Activated CD4-positive, CD25-positive, alpha-beta regulatory T cell (primary cell): ENCODE results near the gene POPDC2.

Experiments used
- DNase-seq, 4 experiments: peaks; one replicate each; lab custom pipeline; 2025; lab: John Stamatoyannopoulos, UW

POPDC2 gene

GRCh38 chr3:119639494-119640350 lies 20.7 kb downstream of the POPDC2 start:
- DNase-seq, result no peak

DNA sequence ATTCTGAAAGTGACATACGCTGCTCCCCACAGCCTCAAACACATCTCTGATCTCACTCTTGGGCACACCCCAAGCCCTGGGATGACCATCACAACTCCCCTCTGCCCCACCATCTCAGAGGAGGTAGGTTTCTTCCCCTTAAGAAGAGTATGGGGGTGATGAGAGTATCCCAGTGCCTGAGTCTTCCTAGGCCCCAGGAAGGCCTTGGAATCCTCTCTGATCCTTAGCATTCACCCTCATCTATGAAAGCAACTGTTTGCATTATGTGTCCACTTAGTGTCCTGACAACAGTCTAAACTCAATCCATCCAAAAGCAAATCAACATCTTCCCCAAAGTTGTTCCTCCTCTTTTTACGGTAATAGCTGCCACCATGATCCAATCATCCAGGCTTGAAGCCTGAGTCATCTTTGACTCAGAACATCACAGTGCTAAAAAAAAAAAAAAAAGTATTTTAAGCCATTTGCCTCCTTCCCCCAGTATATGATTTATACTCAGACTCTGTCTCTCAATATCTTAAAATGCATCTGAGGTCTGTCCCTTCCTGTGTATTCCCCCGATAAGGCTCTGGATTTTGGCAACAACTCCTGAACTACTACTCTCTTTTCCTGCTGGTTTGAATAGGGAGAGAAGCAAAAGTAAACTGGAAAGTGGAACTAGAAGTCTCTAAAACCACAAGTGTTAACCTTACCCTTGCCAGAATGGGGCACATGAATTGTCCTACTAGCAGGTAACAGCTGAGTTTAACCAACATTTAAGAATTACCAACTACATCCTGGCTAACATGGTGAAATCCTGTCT lies 22.5 kb downstream of the POPDC2 start:
- no peak for DNase-seq

- DNase-seq, result no peak
Observed at GRCh38 chr3:119636891-119637611, 23.3 kb downstream of the POPDC2 start.

GRCh38 chr3:119636249-119636648 lies 24.1 kb downstream of the POPDC2 start:
- DNase-seq, result no peak

- DNase-seq, result no peak
Observed at GRCh38 chr3:119635719-119636118, 24.7 kb downstream of the POPDC2 start.

- DNase-seq, result no peak
Observed at GRCh38 chr3:119632829-119633228, 27.6 kb downstream of the POPDC2 start.

DNA sequence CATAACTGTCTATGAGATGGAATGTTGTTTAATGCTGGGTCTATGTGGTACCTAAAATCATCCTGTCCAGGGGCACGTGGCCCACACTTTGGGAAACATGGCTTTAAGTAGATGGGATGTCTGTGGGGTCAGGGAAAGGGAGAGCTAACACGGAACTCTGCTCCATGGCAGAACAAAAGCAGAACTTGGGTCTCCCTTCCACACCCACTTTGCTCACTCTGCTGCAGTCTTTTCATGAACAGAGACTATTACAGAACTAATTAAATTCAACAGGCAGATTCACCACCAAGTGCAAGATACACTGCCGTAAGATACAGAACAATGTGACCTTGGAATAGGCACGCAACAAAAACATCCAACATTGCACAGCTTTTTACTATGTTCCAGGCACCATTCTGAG lies 28.2 kb downstream of the POPDC2 start:
- DNase-seq, result no peak

GRCh38 chr3:119631516-119631915 lies 28.9 kb downstream of the POPDC2 start:
- no peak for DNase-seq

DNA sequence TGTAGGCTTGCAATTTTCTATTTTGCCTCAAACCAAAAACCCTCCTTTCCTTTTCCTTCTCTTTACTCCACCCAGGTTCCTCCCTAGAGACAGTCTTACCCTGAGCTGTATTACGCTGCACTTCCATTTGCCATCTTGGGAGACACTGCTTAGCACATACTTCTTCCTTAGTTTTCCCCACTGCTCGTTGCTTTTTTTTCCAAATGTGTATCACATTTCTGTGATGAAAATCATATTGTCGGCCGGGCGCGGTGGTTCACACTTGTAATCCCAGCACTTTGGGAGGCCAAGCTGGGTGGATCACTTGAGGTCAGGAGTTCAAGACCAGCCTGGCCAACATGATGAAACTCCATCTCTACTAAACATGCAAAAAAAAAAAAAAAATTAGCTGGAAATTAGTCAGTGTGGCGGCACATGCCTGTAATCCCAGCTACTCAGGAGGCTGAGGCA lies 29.5 kb downstream of the POPDC2 start:
- DNase-seq, result no peak

DNA sequence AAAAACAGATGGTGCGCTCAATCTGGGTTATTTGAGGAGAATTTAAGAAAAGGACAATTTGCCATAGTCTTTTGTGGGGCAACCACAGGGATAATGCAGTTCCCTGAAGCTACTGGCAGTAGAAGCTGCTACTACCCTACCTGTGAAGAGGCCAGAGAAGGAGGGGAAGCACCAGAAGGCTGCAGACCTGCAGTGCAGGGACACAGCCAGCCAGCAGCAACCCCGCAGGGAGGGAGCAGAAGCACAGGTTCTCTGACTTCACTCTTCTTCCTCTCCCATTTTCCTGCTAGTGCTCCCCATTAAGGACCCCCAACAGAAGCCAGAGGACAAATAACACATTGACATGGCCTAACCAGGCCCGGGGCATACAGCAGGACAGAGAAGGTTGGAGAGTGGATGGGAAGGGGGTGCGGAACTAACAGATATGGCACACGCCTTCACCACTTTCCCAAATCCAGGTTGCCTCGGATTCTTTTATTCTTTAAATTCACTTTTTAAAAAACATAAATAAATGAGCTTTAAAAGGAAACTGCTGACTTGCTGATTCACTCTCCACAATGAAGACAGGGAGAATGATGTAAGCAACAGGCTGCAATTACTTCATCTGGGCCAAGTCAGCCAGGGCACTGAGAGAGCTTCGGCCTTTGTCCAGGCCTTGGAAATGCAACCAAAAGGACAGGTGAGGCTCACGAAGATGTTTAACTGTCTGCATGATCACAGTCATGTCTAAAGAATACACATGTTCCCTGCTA lies 30.1 kb downstream of the POPDC2 start:
- no peak for DNase-seq

GRCh38 chr3:119628816-119629445 lies 31.5 kb downstream of the POPDC2 start:
- no peak for DNase-seq

DNA sequence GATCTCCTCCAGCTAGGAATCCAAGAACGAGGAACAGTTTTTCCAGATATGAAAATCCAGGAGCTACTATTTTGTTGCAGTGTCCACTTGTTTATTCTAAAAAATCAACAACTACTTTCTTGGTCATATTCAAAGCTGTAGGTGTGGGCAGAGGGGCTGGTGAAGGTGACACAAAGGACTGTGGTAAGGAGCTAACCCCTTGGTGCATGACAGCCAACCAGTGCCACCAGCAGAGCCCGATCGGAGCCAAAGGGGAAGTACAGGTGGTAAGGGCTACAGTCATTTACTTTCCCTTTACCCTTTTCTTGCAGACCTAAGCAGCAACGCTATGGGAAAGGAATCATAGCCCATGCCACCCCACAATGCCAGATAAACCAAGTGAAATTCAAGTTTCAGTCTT lies 32.0 kb downstream of the POPDC2 start:
- DNase-seq, result no peak

DNA sequence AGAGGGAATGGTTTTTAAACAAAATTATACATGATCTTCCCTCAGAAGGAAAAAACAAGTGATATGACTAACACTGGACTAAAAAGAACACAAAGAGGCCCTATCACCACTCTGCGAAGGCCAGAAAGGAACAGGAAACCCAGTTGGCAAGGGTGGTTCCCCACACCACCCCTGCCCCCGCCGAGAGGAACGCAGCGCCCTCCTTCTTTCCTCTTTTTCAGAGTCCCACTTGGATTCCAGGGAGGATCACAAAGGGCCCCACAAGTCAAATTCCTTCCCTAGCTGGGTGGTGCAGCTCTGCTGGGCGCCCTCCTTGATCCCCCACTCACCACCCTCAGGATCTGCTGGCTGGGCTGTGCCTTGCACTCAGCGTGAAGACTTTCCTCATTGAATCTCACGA lies 32.9 kb downstream of the POPDC2 start:
- no peak for DNase-seq

DNA sequence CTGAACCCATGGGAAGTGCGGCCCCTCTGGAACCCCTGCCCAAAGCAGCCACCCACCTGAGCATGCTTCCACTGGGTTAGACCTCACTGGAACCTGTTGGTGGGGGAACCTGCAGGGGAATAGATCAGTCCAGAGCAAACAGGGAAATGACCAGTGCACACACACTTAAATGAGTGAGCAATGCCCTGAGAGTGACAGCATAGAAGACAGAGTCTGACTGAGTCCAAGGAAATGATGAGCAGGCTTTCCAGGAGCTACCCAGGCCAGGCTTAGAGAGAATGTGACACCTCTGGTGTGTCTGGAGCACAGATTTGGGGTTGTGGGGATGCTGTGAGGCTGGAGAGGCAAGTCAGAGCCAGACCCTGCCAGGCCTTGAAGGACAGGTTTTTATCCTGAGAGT lies 34.2 kb downstream of the POPDC2 start:
- no peak for DNase-seq

- DNase-seq, result no peak
Observed at GRCh38 chr3:119625451-119626153, 34.8 kb downstream of the POPDC2 start.

DNA sequence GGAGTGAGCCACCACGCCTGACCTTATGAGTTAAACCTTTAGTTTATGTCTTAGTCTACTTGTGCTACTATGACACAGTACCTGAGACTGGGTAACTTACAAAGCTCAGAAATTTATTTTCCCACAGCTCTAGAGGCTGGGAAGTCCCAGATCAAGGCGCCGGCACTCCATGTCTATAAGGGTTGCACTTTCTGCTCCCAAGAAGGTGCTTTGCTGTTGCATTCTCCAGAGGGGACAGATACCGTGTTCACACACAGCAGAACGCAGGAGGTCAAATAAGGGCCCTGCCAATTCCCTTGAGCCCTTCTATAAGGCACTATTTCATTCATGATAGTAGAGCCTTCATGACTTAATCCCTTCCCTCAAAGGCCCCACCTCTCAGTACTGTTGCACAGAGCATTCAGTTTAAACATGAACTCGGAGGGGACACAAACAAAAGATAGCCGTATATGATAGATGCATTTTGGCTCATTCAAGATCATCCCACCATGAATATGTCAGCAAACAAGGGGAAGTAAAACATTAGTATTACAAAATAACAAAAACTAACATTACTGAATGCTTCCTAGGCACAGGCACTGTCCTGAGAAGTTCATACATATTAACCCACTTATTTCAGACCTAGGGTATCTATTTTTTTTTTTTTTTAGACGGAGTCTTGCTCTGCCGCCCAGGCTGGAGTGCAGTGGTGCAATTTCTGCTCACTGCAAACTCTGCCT lies 36.2 kb downstream of the POPDC2 start:
- no peak for DNase-seq

GRCh38 chr3:119620899-119621298 lies 39.5 kb downstream of the POPDC2 start:
- DNase-seq, result no peak

DNA sequence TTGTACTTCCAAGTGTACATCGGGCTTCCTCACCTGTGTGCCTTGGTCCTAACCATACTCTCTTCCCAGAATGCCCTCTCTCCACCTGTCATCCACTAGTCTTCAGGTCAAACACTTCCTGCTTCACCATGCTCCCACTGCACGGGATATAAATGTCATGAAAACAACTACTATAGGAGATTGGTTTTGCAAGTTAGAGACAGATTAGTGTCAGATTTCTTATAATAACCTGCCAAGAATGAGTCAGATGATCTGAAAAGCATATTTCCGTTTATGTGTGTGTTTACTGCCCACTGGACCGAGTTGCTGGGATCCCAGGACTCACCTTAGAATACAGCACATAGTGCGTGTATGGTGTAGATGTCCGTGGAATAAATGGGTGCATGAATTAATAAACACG lies 41.3 kb downstream of the POPDC2 start:
- no peak for DNase-seq

DNA sequence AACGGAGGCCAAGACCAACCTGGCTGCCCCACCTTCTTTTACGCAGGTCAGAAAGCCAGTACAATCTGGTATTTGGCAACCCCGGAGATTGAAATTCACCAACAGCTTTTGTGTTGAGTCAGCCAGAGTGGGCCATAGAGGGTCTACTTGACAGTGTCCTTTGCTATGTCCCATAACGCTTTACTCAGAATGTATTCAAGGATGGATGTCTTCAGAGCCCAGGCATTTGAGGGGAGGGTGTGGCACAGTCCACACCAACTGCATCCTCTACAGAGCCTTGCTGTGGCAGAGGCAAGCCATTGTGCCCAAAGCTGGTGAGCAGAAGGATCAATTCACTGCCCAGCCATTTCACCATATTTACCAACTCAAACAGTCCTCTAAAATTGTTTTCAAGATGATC lies 44.3 kb downstream of the POPDC2 start:
- DNase-seq, result no peak

DNA sequence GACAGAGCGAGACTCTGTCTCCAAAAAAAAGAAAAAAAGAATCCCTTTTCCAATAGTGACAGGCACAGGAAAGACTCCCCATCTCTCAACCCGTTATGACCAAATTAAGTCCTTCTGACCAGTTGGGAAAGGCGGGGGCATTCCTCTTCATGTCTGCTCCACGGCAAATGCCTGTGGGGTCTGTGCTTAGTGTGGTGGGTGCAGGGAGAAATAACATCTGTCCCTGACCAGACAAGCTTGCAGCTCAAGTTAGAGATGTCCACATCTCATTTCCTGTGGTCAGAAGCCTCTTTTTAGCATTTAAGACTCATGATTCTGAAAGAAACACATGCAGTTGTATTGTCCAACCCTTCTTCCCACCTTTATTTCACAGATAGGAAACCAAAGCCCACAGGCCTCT lies 46.5 kb downstream of the POPDC2 start:
- DNase-seq, result no peak
